ENCODE results near the gene TSHR. TPM values are rescaled to one million over a fixed set of nuclear protein-coding genes. Genes with fewer than 3 reads are reported as not detected.

TSHR gene
- total and polyA plus RNA-seq, 8 donors, result 0.15 to 0.75 (median 0.33) TPM

- DNase-seq (no peak), ATAC-seq (peak; percentile 38)
- TF ChIP-seq CTCF (IDR thresholded peaks at IDR 0.05), result no peak
- intact Hi-C loops (cut with DNase I), result no loop called here
- H3K9me3 ChIP-seq, result no peaks in the 10 kb centered on the region
- no peak overlapping the region for H3K4me3 ChIP-seq
- no peaks in the 10 kb centered on the region for H3K27me3 ChIP-seq
- no peaks in the 10 kb centered on the region for H3K4me1 ChIP-seq
- no peaks in the 10 kb centered on the region for H3K36me3 ChIP-seq
- no peak overlapping the region for H3K27ac ChIP-seq
Observed at GRCh38 chr14:81062816-81063215, 107.4 kb downstream of the TSHR start.

DNA sequence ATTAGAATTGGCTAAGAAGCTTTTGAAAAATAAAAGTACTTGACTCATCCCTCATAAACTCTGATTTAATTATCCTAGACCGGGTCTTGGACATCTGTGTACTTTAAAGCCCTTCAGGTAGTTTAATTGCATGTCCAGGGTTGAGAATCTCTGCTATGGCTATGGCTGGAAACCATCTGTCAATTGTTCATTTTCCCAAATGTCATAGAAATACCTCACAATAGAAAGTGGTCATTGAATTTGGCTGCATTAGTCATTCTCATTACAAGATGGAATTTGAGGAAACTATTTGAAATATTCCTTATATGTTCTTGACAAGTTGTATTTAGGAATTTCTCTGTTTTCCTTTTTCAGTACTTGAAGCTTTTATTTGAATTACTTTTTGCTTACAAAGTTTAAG is 111.3 kb downstream of the TSHR start:
- intact Hi-C loops (cut with DNase I), result no loop called here
- no peak for TF ChIP-seq CTCF (IDR thresholded peaks at IDR 0.05)
- no peak for DNase-seq

GRCh38 chr14:81067156-81067555 is 111.7 kb downstream of the TSHR start:
- Histone ChIP-seq H3K36me3 (no peaks in the 10 kb centered on the region), H3K4me3 (no peak overlapping the region), H3K9me3 (peaks cover 0 to 25% of the 10 kb centered on the region in 2 donors), H3K4me1 (no peaks in the 10 kb centered on the region), H3K27ac (no peak overlapping the region), H3K27me3 (no peaks in the 10 kb centered on the region)
- intact Hi-C loops (cut with DNase I), result no loop called here
- no peak for TF ChIP-seq CTCF (IDR thresholded peaks at IDR 0.05)
- DNase-seq (no peak), ATAC-seq (no peak)

More for the DNA sequence above, 111.3 kb downstream of the TSHR start:
- Histone ChIP-seq H3K9me3 (peaks cover 0 to 20% of the 10 kb centered on the region in 2 donors), H3K4me1 (no peaks in the 10 kb centered on the region), H3K36me3 (no peaks in the 10 kb centered on the region), H3K27ac (no peak overlapping the region), H3K4me3 (no peak overlapping the region), H3K27me3 (no peaks in the 10 kb centered on the region)
- no peak for ATAC-seq

- DNase-seq (no peak), ATAC-seq (no peak)
- intact Hi-C loops (cut with DNase I), result no loop called here
- Histone ChIP-seq H3K4me3 (no peak overlapping the region), H3K27ac (no peak overlapping the region), H3K4me1 (no peaks in the 10 kb centered on the region), H3K36me3 (no peaks in the 10 kb centered on the region), H3K9me3 (peaks cover 0 to 29% of the 10 kb centered on the region in 2 donors), H3K27me3 (no peaks in the 10 kb centered on the region)
- no peak for TF ChIP-seq CTCF (IDR thresholded peaks at IDR 0.05)
Observed at GRCh38 chr14:81068176-81068782, 112.9 kb downstream of the TSHR start.

DNA sequence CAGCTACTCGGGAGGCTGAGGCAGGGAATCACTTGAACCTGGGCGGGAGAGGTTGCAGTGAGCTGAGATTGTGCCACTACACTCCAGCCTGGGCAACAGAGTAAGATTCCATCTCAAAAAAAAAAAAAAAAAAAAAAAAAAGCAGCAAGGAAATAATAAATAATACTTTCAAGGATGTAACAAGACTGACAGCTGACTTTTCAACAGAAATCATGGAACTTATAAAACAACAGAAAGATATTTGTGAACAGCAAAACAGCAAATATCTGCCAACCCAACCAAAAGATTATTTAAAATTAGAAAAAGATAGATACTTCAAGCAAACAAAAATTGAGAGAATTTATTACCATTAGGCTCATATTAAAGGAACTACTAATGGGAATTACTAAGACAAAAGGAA is 115.1 kb downstream of the TSHR start:
- DNase-seq (no peak), ATAC-seq (no peak)
- Histone ChIP-seq H3K27me3 (no peaks in the 10 kb centered on the region), H3K9me3 (peaks cover 0 to 29% of the 10 kb centered on the region in 2 donors), H3K36me3 (no peaks in the 10 kb centered on the region), H3K27ac (no peak overlapping the region), H3K4me1 (no peaks in the 10 kb centered on the region), H3K4me3 (no peak overlapping the region)
- TF ChIP-seq CTCF (IDR thresholded peaks at IDR 0.05), result no peak
- intact Hi-C loops (cut with DNase I), result no loop called here
